Measurements from ENCODE around the gene MYLK.
"Not testable (repeated sequence)": the region's sequence is repeated elsewhere in the genome, so short reads cannot be mapped to it uniquely, and the experiment has no call there.

Gene MYLK

GRCh38 chr3:123884203-123884831, at the start of gene MYLK:
TSS of gene MYLK (minus strand) at chr3:123884332. CDS start at chr3:123793841, 90,491 bp downstream.
- DNase-seq: peak; percentile 75

DNA sequence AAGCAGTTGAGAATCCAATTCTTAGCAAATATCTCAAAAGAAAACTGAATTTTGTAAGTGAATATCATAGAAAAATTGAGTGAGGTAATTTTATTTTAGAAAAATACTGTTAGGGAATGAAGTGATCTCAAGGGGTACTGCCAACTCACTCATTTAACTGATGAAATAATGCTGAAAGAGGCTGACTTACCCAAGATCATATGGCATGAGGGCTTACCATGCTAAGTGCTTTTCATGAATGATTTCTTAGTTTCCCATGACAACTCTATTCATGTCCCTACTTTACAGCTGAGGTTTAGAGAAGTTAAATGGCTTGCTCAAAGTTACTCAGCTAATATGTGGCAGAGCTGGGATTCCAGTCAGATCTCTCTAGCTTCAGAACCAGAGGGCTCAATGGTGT, 46.3 kb upstream of the MYLK start:
- DNase-seq: no peak

DNA sequence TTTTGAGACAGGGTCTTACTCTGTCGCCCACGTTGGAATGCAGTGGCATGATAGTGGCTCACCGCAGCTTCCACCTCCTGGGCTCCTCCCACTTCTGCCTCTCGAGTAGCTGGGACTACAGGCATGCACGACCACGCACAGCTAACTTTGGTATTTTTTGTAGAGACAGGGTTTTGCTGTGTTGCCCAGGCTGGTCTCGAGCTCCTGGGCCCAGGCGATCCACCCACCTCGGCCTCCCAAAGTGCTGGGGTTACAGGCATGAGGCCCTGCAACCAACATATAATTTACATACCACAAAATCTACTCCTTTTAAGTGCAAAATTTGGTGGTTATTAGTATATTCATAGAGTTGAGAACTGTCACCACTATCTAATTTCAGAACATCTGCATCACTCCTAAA, 45.2 kb upstream of the MYLK start:
- no peak for DNase-seq

GRCh38 chr3:123926396-123926795, 42.3 kb upstream of the MYLK start:
- no peak for DNase-seq

DNA sequence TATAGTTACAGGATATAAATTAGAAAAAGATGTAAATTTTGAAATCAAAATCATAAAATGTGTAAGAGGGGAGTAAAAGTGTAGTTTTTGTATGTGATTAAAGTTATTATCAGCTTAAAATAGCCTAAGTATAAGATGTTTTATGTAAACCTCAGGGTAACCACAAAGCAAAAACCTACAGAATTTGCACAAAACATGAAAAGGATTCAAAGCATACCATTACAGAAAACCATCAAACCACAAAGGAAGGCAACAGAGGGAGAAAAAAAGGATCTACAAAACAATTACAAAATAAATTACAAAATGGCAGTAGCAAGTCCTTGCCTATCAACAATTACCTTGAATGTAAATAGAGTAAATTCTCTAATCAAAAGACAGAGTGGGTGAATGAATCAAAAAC, 36.7 kb upstream of the MYLK start:
- no peak for DNase-seq

DNA sequence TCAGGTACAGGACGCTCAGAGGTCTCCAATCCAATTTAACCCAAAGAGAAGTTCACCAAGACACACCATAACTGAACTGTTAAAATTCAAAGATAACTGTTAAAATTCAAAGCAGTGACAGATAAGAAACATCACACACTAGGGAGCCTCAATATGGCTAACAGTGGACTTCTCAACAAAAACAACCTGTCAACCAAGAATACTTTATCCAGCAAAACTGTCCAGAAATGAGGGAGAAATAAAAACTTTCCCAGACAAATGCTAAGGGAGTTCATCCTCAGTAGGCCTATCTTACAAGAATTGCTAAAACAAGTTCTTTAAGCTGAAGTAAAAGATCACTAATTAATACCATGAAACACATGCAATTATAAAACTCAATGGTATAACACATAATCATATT, 36.3 kb upstream of the MYLK start:
- no peak for DNase-seq

- DNase-seq: no peak
These were observed 35.2 kb upstream of the MYLK start for GRCh38 chr3:123919353-123919752.

DNA sequence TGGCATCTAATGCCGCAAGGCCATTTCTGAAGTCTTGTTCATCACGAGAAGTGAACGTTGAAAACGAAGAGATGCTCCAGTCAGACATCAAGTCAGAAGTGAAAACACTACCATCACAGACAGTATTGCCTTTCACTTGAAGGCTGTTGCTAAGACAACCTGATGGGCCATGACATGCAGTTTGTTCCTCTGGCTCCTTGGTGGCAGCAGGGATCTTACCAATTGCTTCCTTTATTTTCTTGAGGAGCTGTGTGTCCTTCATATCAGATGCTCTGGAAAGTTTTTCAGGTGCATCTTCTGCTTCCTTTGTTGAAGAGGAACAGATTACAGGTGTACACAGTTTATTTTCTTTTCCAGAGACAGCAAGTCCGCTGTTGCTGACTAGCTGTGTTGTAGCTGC, 30.7 kb upstream of the MYLK start:
- no peak for DNase-seq

DNA sequence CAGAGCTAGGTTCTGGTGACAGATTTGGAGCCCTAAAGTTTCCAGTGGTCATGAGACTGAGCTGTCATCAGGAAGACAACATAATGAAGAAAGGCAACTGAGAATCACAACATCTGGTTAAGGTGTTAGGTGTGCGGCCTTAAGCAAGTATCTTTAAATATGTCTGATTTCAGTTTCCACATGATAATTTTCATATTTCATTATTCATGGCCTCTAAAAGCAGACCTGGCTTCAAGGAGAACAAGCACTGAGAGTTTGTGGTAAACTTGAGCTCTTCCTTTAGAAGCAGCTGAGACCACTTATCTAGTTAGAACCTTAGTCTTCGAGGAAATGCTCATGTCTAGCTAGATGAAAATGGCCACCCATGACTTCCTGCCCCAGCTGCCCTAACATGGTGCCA, 25.7 kb upstream of the MYLK start:
- no peak for DNase-seq

- DNase-seq: no peak
These were observed 23.6 kb upstream of the MYLK start for GRCh38 chr3:123907720-123908119.

DNA sequence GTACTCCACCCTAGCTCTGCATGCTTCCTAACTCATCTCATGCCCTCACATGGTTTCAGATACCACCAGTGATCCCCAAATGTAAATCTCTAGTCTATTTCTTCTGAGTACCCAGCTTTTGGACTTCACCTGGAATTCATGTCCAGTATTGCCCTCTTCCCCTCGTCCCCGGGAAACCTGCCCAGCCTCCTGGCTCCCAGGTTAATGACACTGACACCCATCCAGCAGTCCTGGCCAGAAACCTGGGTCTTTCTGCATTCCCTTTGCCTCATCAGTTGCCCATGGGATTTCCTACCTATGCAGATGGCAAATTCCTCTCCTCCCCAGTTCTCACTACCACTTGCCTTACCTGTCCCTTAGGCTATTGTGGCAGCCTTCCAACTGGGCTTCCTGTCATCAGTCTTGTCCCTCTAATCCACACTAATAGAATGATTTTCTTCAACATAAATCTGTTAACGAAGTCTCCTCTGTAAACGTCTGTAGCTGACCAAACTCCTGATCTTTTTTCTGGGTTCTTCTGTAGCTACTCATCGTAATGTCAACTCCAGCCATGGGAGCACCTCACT, 15.3 kb upstream of the MYLK start:
- no peak for DNase-seq

- no peak for DNase-seq
These were observed 8.9 kb upstream of the MYLK start for GRCh38 chr3:123893012-123893411.

GRCh38 chr3:123892195-123892594, 8.1 kb upstream of the MYLK start:
- no peak for DNase-seq

DNA sequence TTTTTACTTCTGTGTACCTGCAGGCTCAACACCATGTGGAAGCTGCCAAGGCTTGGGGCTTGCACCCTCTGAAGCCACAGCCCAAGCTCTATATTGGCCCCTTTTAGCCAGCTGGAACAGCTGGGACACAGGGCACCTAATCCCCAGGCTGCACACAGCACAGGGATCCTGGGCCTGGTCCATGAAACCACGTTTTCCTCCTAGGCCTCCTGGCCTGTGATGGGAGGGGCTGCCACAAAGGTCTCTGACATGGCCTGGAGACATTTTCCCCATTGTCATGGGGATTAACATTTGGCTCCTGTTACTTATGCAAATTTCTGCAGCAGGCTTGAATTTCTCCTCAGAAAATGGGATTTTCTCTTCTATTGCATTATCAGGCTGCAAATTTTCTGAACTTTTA, 6.9 kb upstream of the MYLK start:
- DNase-seq: not testable (repeated sequence)

- not testable (repeated sequence) for DNase-seq
These were observed 6.0 kb upstream of the MYLK start for GRCh38 chr3:123890162-123890561.

DNA sequence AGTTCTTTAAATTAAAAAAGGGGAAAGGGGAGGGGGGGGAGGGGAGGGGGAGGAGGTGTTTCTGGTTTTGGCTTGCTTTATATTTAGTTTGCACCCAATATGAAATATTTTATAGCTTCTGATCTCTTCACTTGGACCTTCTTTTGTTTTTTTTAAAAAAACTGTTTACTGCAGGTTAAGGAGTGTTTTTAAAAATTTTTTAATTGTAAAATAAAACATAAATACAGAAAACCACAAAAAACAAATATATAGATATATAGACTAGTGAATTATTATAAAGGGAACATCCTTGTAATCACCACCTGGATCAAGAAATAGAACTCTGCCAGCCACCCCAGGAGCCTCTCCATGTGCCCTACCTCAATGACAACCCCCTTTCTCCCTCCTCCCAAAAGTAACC, 861 bp upstream of the MYLK start:
- no peak for DNase-seq

GRCh38 chr3:123883701-123884202, 380 bp downstream of the MYLK start:
- no peak for DNase-seq

DNA sequence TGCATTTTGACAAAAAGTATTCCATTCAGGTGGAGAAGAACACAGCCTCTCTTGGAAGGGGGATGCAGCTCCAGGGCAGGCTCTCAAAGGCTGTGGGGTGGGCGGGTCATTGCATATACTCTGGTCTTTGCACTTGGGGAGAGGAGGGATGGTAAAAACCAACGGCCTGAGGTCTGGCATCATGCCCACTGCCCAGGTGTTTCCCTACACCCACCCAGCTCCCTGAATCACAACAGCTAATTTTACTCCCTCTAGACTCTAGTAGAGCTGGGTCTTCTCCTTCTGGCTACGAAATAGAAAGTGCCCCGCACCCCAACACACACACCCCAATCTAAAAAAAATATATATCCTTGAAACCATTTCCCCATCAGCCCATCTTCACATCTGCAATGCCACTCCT, 1.0 kb downstream of the MYLK start:
- no peak for DNase-seq

DNA sequence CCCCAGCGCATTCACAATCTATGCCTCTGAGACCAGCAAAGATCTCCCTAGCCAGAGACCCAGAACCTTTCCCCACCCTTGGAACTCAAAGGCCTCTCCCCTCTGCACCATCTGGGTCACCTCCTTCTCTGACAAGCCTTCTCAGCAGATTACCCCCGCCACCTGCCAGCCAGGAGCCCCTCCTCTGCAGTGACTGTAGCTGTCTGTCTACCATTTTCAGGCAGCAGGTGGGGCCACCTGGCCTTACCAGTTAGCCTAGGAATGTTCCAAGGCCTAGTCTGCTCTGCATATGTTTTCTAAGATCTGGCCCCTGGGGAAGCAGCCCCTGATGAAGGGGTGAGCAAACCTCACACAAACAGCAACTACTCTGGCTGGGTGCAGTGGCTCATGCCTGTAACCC, 2.4 kb downstream of the MYLK start:
- no peak for DNase-seq

GRCh38 chr3:123880998-123881561, 3.1 kb downstream of the MYLK start:
- DNase-seq: no peak

GRCh38 chr3:123878807-123879206, 5.3 kb downstream of the MYLK start:
- no peak for DNase-seq

- no peak for DNase-seq
These were observed 6.2 kb downstream of the MYLK start for GRCh38 chr3:123877965-123878364.

DNA sequence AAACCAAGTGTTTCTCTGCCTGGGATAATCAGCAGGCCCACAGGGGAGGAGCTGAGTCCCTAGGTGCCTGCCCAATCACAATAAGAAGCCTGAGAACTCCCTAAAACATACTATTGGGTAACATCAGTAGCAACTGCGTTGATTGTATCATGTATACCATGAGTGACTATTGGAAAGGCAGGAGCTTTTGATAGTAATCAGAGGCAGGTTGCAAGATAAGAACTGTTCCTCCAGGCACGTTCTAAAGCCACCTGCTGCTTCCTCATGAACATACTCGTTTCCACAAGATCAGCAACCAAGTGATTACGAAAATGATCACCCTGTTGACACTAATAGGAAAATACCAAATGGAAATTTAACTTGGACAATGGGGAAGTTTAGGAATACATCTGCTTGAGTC, 6.7 kb downstream of the MYLK start:
- no peak for DNase-seq

DNA sequence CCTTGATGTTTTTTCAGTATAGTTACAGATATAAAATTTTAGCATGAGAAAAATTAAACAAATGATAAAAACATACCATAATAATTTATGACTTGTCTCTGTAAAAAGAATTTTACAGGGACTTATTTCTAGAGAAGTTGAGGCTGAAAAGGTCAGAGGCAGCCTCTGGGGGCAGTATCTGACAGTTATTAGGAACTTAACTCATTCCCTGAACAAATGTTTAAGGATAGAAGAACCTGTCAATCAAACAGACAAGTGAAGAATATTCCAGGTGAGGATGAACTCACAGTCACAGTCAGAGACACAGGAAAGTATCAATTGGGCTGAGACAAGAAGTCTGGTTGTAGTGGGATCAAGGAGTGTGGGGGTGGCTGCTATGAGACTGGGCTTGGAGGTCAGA, 7.3 kb downstream of the MYLK start:
- DNase-seq: no peak

- DNase-seq: no peak
These were observed 11.5 kb downstream of the MYLK start for GRCh38 chr3:123872621-123873020.
